Thoracic aorta (tissue), 2 donors: Measurements from ENCODE around the gene CAMSAP2. TPM values are rescaled to one million over a fixed set of nuclear protein-coding genes. Genes with fewer than 3 reads are reported as not detected.

Source experiments
- ATAC-seq: fragments of 150-250 bp; one replicate; pipeline ENCODE4 v1.8.0; 2017; ENCODE audit warnings: low read depth; ENCODE audit not compliant: insufficient number of reproducible peaks, low FRiP score
- DNase-seq: peaks from one replicate; pipeline ENCODE4 v3.0.0-alpha.2; 2020; ENCODE audit warnings: low spot score
- H3K27ac ChIP-seq, 2 donors: fragments of 200-600 bp; sonication (generic); 1 replicate in 1 of 2; 2 replicates in 1 of 2; pipeline ENCODE4 v1.5.1; 2016; ENCODE audit warnings: mild to moderate bottlenecking in 2 of 2, moderate library complexity in 2 of 2
- H3K27me3 ChIP-seq: fragments of 200-600 bp; sonication (generic); replicated peaks from 2 replicates; pipeline ENCODE4 v1.6.0; 2016; ENCODE audit warnings: mild to moderate bottlenecking; ENCODE audit not compliant: insufficient read depth
- H3K36me3 ChIP-seq: fragments of 200-600 bp; sonication (generic); one replicate; pipeline ENCODE4 v1.5.1; 2016
- H3K4me1 ChIP-seq, 2 donors: fragments of 200-600 bp; sonication (generic); 1 replicate in 1 of 2; 2 replicates in 1 of 2; pipeline versions ENCODE4 v1.5.1 to v1.6.0; 2016; ENCODE audit warnings: low read depth in 2 of 2, mild to moderate bottlenecking in 1 of 2; ENCODE audit not compliant: control insufficient read depth in 1 of 2
- H3K4me3 ChIP-seq: fragments of 200-600 bp; sonication (generic); 2 replicates; pipeline ENCODE4 v1.5.1; 2016; ENCODE audit warnings: mild to moderate bottlenecking
- H3K9me3 ChIP-seq: fragments of 200-600 bp; sonication (generic); 2 replicates; pipeline ENCODE4 v1.5.1; 2016
- CTCF ChIP-seq: fragments of 200-600 bp; sonication (generic); IDR thresholded peaks from one replicate; pipeline ENCODE4 v1.5.1; 2019; ENCODE audit warnings: antibody characterized with exemption
- total RNA-seq, 2 donors: library from RNA; depleted of rRNA; stranded (reverse); fragments of >200 nt; gene quantifications; one replicate each; pipeline versions ENCODE4 v1.1.0 to v1.2.3, GENCODE V29; 2016

CAMSAP2 gene
- total RNA-seq, 2 donors from 2014 or later, result 46.4 to 60.7 TPM

GRCh38 chr1:200892546-200892945 is 153.9 kb downstream of the CAMSAP2 start:
- Histone ChIP-seq H3K27me3 (no peaks in the 10 kb centered on the region), H3K4me1 (peaks cover 3 to 16% of the 10 kb centered on the region in 2 donors), H3K4me3 (no peak overlapping the region), H3K27ac (no peak overlapping the region), H3K36me3 (no peaks in the 10 kb centered on the region), H3K9me3 (no peaks in the 10 kb centered on the region)
- ATAC-seq, result no peak
- no peak for TF ChIP-seq CTCF
- no peak for DNase-seq

GRCh38 chr1:200892958-200893357 is 154.3 kb downstream of the CAMSAP2 start:
- no peak overlapping the region for H3K27ac ChIP-seq
- no peak for DNase-seq
- H3K9me3 ChIP-seq, result no peaks in the 10 kb centered on the region
- ATAC-seq, result no peak
- H3K4me1 ChIP-seq, result peaks cover 3 to 16% of the 10 kb centered on the region in 2 donors
- H3K36me3 ChIP-seq, result no peaks in the 10 kb centered on the region
- no peaks in the 10 kb centered on the region for H3K27me3 ChIP-seq
- no peak for TF ChIP-seq CTCF
- H3K4me3 ChIP-seq, result no peak overlapping the region

GRCh38 chr1:200893411-200893901 is 154.8 kb downstream of the CAMSAP2 start:
- ATAC-seq (no peak), DNase-seq (no peak)
- Histone ChIP-seq H3K36me3 (no peaks in the 10 kb centered on the region), H3K9me3 (no peaks in the 10 kb centered on the region), H3K4me3 (no peak overlapping the region), H3K4me1 (peaks cover 3 to 16% of the 10 kb centered on the region in 2 donors), H3K27ac (no peak overlapping the region), H3K27me3 (no peaks in the 10 kb centered on the region)
- no peak for TF ChIP-seq CTCF

GRCh38 chr1:200894712-200895442 is 156.2 kb downstream of the CAMSAP2 start, which contains the start of gene INAVA:
Gene INAVA, plus strand, starts transcription at chr1:200894900. Its CDS starts 3,501 bp downstream, at chr1:200898401.
- H3K4me3 ChIP-seq, result no peak within 1 kb of the TSS
- H3K27me3 ChIP-seq, result no peaks in the 10 kb centered on the region
- DNase-seq (no peak), ATAC-seq (no peak)
- no peaks in the 10 kb centered on the region for H3K9me3 ChIP-seq
- peaks cover 3 to 16% of the 10 kb centered on the region in 2 donors for H3K4me1 ChIP-seq
- no peaks in the 10 kb centered on the region for H3K36me3 ChIP-seq
- no peak for TF ChIP-seq CTCF
- no peak within 1 kb of the TSS for H3K27ac ChIP-seq

GRCh38 chr1:200895443-200895789 is 156.7 kb downstream of the CAMSAP2 start:
- no peak for ATAC-seq
- Histone ChIP-seq H3K27ac (no peak overlapping the region), H3K4me1 (peaks cover 3 to 15% of the 10 kb centered on the region in 2 donors), H3K27me3 (no peaks in the 10 kb centered on the region), H3K9me3 (no peaks in the 10 kb centered on the region), H3K4me3 (no peak overlapping the region), H3K36me3 (no peaks in the 10 kb centered on the region)
- no peak for TF ChIP-seq CTCF
- no peak for DNase-seq
